Stimulated activated CD8-positive, alpha-beta memory T cell treated with anti-CD3 and anti-CD28 coated beads, Interleukin-7, amount 100 ng/mL, for 1 hour (primary cell): ENCODE results near the gene DNAAF5.

ENCODE experiments used
- DNase-seq, 2 donors: peaks; one replicate each; pipeline ENCODE4 v3.0.0-alpha.2; 2020; ENCODE audit warnings: low read depth in 2 of 2

DNAAF5 gene

DNA sequence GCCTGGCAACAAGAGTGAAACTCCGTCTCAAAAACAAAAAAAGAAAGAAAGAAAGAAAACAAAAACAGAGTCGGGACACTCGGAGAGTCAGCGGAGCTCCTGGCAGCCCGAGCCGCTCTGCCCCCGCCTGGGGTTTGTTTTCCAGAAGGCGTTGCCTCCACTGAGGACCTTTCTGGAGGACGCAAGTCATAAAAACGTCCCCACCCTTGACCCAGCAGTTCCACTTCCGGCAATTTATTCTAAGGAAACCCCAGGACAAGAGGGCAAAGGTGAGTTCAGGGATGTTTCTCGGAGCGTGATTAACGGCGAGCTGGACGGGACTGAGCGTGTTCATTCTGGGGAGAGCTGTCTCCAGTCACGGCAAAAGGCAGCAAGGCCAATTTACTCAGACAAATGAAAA is 78.8 kb downstream of the DNAAF5 start:
- DNase-seq: no peak

DNA sequence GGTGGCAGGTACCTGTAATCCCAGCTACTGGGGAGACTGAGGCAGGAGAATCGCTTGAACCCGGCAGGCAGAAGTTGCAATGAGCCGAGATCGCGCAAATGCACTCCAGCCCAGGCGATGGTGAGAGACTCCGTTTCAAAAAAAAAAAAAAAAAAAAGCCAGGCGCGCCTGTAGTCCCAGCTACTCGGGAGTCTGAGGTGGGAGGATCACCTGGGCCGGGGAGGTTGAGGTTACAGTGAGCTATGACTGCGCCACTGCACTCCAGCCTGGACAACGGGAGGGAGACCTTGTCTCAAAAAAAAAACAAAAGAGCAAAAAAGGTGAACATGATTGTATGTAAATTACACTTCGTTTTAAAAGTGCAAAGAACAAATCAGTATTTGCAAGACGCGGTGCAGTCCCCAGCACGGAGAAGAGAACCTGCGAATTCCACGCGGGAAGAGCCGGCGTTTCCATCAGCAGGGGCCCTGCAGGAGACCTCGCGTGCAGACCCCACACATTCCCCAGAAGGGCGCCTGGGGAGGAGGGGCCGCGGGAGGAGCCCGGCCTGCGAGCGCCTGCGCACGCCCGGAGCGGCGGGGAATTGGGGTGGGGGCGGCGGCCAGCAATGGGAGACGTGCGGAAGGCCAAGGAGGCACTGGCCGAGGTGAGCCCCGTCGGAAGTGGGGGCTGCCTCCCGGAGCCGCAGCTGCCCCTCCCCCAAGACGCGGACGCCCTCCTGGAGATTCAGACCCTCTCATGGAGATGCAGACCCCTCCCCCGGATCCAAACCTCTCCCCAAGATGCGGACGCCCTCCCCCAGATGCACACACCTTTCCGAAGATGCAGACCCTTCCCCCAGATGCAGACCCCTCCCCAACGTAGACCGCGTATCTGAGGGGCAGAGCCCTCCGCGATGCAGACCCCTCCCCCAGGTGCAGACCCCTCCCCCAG is 89.1 kb downstream of the DNAAF5 start:
- no peak for DNase-seq

DNA sequence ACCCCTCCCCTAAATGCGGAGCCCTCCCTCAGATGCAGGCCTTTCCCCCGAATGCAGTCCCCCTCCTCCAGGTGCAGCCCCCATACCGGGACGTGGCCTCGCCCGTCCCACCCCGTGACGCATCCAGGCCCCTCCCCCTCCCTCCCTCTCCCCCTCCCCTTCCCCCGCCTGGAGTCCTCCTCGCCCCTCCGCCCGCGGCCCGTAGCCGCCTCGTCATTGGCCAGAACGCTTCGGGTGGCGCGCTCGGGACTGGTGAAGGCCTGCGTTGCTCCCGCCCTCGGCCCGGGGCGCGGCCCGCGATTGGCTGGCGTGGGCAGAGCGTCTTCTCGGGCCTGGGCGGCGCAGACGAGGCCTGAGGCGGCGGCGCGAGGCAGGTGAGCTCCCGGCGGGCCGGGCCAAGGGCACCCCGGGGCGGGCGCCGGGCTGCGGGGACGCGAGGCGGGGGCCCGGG is 89.8 kb downstream of the DNAAF5 start:
- peak; percentile 88 to 90 for DNase-seq

GRCh38 chr7:816751-817671 is 90.5 kb downstream of the DNAAF5 start:
- DNase-seq: no peak

- no peak for DNase-seq
Observed at GRCh38 chr7:818031-818699, 91.7 kb downstream of the DNAAF5 start.

DNA sequence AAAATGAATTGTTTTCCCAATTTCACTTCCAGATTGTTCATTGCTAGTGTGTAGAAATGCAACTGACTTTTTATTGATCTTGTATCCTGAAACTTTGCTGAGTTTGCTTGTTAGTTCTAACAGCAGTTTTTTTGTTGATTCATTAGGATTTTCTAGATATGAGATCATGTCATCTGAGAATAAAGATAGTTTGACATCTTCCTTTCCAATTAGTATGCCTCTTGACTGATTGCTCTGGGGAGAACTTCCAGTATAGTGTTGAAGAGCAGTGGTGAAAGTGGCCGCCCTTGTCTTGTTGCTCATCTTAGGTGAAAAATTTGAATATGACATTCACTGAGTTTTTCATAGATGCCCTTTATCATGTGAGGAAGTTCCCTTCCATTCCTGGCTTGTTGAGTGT is 93.8 kb downstream of the DNAAF5 start:
- no peak for DNase-seq

DNA sequence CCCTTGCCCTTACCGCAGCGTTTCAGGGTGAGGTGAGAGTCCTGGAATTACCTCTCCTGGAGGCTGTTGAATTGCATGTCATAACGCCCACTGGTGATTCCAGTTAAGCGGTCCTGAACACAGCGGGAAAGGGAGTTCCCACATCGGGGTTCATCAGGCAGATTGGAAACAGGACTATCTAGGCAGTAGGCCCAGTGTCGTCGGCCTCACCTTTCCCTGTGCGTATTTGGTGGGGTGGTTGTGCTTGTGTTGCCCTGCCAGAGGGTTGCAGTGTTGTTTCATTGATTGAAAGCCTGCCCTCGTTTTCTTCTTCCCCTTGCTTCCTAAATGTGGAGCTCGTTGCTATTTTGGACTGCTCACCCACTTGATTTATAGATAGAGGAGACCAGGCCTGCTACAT is 95.2 kb downstream of the DNAAF5 start:
- DNase-seq: no peak

DNA sequence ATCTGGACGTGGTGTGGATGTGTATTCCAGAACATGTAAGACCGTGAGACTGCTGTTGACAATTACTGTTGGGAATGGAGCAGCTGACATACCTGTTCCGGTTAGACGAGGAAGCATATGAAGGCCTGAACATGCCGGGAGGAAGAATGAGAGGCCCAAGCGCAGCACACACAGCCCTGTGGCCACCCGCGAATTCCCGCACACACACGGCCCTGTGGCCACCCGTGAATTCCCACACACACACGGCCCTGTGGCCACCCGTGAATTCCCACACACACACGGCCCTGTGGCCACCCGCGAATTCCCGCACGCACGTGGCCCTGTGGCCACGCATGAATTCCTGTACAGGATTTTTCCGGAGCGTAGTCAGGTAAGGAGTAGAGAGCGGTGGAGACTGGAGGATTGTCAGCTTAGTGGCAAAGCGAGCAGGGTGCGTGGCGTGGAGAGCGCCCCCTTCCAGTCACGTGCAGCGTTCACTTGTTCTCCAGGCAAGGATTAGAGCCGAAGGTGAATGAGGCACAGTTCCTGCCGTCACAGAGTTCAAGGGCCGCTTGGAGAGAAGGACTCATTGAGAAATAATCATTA is 96.3 kb downstream of the DNAAF5 start:
- DNase-seq: no peak

DNA sequence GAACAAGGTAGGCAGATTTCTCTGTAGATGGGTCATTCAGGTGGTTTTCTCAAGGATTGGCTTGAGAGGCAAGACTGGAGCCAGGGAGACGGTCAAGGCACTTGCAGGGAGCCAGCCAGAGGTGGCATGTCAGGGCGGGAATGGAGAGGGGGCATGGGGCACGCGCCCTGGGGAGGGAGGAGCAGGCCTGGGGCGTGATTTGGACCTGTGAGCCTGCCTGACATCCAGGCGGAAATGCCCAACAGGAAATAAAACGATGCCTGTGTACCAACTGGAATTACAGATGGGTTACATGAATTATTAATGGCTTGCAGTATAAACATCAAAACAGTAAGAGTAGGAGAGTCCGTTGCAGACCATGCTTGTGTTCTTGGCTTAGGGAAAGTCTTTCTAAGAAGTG is 97.2 kb downstream of the DNAAF5 start:
- no peak for DNase-seq

GRCh38 chr7:824081-824480 is 97.6 kb downstream of the DNAAF5 start:
- DNase-seq: no peak

DNA sequence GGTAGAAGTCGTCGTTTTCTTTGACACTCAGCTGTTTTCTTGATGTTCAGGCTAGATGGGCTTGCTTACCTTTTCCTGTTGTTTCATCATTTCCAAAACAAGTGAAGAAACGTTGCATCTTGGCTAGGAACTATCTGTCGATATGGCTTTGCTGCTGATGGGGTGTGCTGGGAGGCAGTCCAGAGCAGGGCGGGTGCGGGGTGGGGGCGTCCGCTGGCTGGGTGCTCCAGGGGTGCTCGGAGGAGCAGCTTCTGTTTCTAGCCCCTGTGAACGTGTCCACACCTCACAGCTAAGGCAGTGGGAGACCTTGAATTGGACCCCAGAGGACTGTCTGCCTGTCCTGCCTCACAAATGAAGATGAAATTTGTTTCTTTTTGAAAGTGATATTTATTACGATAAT is 98.2 kb downstream of the DNAAF5 start:
- no peak for DNase-seq

- no peak for DNase-seq
Observed at GRCh38 chr7:825386-825785, 98.9 kb downstream of the DNAAF5 start.

GRCh38 chr7:826230-826917 is 99.9 kb downstream of the DNAAF5 start:
- no peak for DNase-seq

- no peak for DNase-seq
Observed at GRCh38 chr7:828793-829561, 102.5 kb downstream of the DNAAF5 start.

- DNase-seq: no peak
Observed at GRCh38 chr7:830069-830468, 103.6 kb downstream of the DNAAF5 start.

GRCh38 chr7:831596-832166 is 105.2 kb downstream of the DNAAF5 start:
- no peak for DNase-seq

DNA sequence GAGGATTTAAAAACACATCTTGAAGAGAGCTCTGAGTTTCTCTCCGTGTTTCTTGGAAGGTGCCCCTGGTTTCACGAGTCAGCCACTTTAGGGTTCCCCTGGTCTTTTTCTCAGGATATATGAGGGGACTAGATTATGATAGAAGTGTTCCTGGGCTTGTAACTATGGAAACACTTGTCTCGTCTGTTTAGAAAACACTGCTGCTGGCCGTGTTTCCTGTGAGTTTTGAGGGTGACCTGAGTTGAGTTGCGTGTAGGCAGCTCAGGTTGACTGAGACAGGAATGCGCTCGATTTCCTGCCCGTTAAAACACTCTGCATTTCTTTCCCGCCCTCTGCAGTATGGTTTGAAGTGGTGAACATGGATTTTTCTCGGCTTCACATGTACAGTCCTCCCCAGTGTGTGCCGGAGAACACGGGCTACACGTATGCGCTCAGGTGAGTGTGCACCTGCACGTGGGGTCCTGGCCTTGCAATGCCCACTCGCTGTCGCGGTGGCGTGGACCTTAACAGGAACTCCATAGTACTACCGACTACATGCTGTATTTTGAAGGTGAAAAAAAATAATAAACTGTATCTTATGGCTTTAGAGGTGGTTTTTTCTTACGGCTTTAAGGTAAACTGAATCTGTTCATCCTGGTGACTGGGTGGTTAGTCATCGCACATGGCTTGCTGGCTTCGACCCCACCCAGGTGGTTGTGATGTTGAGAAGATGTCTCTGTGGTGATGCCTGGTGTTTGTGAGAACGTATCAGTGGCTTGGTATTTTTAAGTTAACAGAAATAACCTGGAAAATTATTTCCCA is 105.9 kb downstream of the DNAAF5 start, which contains the start of gene SUN1:
TSS of gene SUN1 (plus strand) at position 310 of the 801 bp plus-strand sequence. CDS start at position 359, 49 bp downstream.
- DNase-seq: peak; percentile 32 to 41

DNA sequence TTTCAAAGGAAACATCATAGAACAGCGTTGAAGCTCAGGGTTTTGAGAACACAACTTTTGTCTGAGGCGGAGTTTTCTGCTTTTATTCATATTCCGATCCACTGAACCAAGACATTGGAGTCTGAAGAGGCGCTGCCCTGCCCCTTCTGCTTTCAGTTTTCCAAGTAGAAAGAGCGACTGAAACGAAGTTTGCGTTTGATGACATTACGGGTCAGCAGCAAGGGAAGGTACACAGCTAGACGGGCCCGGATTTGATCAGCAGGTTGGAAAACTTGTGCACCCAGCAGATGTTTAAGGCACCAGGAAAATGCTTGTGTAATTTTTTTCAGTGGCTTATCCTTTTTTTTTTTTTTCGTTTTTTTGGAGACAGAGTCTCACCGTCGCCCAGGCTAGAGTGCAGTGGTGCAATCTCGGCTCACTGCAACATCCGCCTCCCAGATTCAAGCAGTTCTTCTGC is 106.5 kb downstream of the DNAAF5 start:
- no peak for DNase-seq
